Neuron (in vitro differentiated cells): ENCODE results near the gene UGT1A3.
A peak's percentile ranks its signal among the peaks of the same experiment; 100 is the strongest.
"Not testable (repeated sequence)": the region's sequence is repeated elsewhere in the genome, so short reads cannot be mapped to it uniquely, and the experiment has no call there.

Source experiments
- H2AFZ ChIP-seq: one replicate; pipeline ENCODE4 v1.6.1; 2013; ENCODE audit warnings: low read depth, mild to moderate bottlenecking, inconsistent platforms, low read length, moderate library complexity
- H3K27me3 ChIP-seq: one replicate; pipeline ENCODE4 v1.6.1; 2013; ENCODE audit warnings: low read length; ENCODE audit not compliant: insufficient read depth
- H3K36me3 ChIP-seq: one replicate; pipeline ENCODE4 v1.6.1; 2013; ENCODE audit warnings: low read length; ENCODE audit not compliant: insufficient read depth
- H3K4me1 ChIP-seq: one replicate; pipeline ENCODE4 v1.6.1; 2013; ENCODE audit warnings: low read length; ENCODE audit not compliant: insufficient read depth
- H3K4me3 ChIP-seq: 2 replicates; pipeline ENCODE4 v1.5.1; 2013; ENCODE audit warnings: mild to moderate bottlenecking, low read length, moderate library complexity
- H3K9me3 ChIP-seq: one replicate; pipeline ENCODE4 v1.6.1; 2013; ENCODE audit warnings: low read length

The UGT1A3 gene

GRCh38 chr2:233693963-233694362 is 34.9 kb upstream of the UGT1A3 start:
- no peaks in the 10 kb centered on the region for H3K4me1 ChIP-seq
- no peak overlapping the region for H2AFZ ChIP-seq
- H3K9me3 ChIP-seq, result no peaks in the 10 kb centered on the region

DNA sequence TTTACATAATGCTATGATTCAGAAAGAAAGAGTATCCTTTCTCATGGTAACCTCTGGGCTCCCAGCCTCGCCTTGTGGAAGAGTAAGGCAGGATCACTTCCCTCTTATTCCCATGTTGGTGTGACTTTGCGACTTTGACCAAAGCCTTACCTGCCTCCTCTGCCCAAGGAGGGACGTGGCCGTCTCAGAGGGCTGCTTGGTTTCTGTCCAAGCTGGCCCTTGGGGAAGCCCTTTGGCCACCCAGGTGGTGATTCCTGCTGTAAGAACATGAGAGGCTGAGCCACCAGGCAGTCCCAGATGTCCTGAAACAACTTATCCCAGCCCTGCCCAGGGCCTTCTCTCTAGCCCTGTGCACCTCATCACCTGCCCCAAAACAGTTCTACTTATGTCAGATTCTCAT is 30.1 kb upstream of the UGT1A3 start:
- peaks cover 12% of the 10 kb centered on the region for H3K4me1 ChIP-seq
- H3K36me3 ChIP-seq, result no peaks in the 10 kb centered on the region
- H3K9me3 ChIP-seq, result no peaks in the 10 kb centered on the region
- no peaks in the 10 kb centered on the region for H3K27me3 ChIP-seq
- no peak overlapping the region for H3K4me3 ChIP-seq
- no peak overlapping the region for H2AFZ ChIP-seq

More at GRCh38 chr2:233693963-233694362, 34.9 kb upstream of the UGT1A3 start:
- Histone ChIP-seq H3K36me3 (no peaks in the 10 kb centered on the region), H3K27me3 (peaks cover 2% of the 10 kb centered on the region), H3K4me3 (no peak overlapping the region)

DNA sequence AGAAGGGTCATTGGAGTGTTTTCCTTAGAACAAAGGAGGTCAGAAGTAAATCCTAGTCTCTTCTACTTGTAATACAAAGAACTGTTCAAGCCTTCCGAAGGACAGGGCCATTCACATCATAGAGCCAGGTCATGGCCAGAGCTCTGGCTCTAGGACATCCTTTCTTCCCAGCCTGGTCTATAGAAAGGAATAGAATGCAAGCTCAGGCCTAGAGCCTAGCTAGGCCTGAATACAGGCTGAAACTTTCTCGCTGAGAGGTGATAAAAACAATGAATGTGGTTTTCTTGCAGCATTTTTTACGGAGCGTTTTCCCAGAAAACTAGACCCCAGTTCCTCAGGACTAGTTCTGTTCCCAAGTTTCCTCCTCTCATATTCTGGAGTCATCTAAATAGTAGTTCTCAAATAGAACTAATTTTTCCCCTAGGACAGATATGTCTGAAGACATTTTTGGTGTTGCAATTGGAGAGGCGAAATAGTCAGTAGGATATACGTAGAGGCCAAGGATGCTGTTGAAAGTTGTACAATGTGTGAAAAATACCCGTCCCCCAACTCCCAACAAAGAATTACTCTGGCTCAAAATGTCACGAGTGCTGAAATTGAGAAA is 29.3 kb upstream of the UGT1A3 start:
- H3K9me3 ChIP-seq, result no peaks in the 10 kb centered on the region
- peak overlapping the region; percentile 40 for H2AFZ ChIP-seq
- no peak overlapping the region for H3K4me3 ChIP-seq
- no peaks in the 10 kb centered on the region for H3K27me3 ChIP-seq
- no peaks in the 10 kb centered on the region for H3K36me3 ChIP-seq
- H3K4me1 ChIP-seq, result peaks cover 12% of the 10 kb centered on the region

- Histone ChIP-seq H3K4me3 (no peak overlapping the region), H3K36me3 (no peaks in the 10 kb centered on the region), H3K9me3 (no peaks in the 10 kb centered on the region), H2AFZ (peak overlapping the region; percentile 40), H3K27me3 (no peaks in the 10 kb centered on the region), H3K4me1 (peaks cover 12% of the 10 kb centered on the region)
Observed at GRCh38 chr2:233700028-233700635, 28.7 kb upstream of the UGT1A3 start.

- H3K36me3 ChIP-seq, H3K27me3 ChIP-seq, H3K9me3 ChIP-seq, H3K4me3 ChIP-seq, H2AFZ ChIP-seq: not testable (repeated sequence)
- peaks cover 12% of the 10 kb centered on the region for H3K4me1 ChIP-seq
Observed at GRCh38 chr2:233700842-233701241, 28.0 kb upstream of the UGT1A3 start.

- H3K4me1 ChIP-seq, result peaks cover 12% of the 10 kb centered on the region
- H3K36me3 ChIP-seq, result no peaks in the 10 kb centered on the region
- no peaks in the 10 kb centered on the region for H3K9me3 ChIP-seq
- no peaks in the 10 kb centered on the region for H3K27me3 ChIP-seq
- no peak overlapping the region for H3K4me3 ChIP-seq
- no peak overlapping the region for H2AFZ ChIP-seq
Observed at GRCh38 chr2:233702238-233702637, 26.6 kb upstream of the UGT1A3 start.

- H3K4me3 ChIP-seq, result no peak overlapping the region
- no peaks in the 10 kb centered on the region for H3K36me3 ChIP-seq
- no peaks in the 10 kb centered on the region for H3K27me3 ChIP-seq
- no peak overlapping the region for H2AFZ ChIP-seq
- H3K9me3 ChIP-seq, result no peaks in the 10 kb centered on the region
- H3K4me1 ChIP-seq, result no peaks in the 10 kb centered on the region
Observed at GRCh38 chr2:233705911-233706506, 22.8 kb upstream of the UGT1A3 start.

DNA sequence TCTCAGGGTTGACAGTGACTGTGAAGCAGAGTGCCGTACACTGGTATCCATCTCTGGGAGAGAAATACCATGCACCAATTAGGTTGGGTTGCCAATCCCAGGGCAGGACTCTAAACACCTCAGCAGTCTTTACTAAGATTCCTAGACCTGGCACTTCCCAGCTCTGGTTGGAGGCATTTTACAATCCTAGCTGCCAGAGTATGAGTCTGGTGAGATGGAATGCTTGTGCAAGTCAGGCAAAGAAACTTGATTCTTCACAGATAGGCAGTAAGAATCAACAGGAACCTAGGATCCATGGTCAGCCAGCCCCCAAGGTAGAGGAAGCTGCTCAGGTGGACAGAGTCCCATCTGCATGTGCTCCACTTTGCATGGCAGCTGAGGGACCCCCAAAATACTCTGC is 22.1 kb upstream of the UGT1A3 start:
- H3K9me3 ChIP-seq, result no peaks in the 10 kb centered on the region
- no peak overlapping the region for H2AFZ ChIP-seq
- no peaks in the 10 kb centered on the region for H3K36me3 ChIP-seq
- no peak overlapping the region for H3K4me3 ChIP-seq
- H3K4me1 ChIP-seq, result no peaks in the 10 kb centered on the region
- no peaks in the 10 kb centered on the region for H3K27me3 ChIP-seq

DNA sequence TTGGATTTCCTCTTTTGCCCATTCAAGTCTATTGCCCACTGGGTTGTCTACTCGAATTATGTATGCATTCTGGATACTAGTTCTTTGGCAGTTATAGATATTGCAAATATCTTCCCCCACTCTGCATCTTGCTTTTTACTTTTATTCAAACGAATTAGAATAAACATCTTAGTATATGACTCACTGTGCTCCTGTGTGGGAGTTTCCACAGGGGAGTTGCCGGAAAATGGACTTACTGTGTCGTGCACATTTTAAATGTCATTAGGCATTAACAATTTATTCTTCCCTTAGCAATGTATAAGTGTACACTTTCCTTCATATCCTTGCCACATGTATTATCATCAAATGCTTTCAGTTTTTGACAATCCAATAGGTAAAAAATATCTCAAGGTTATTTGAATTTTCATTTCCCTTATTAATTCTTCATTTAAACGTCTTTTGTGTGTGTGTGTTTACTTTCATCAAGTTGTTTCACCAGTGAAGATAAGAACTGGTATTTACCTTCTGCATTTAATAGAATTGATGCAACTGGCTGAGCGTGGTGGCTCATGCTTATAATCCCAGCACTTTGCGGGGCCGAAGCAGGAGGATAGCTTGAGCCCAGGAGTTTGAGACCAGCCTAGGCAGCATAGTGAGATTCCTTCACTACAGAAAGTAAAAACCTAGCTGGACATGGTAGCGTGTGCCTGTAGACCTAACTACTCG is 20.8 kb upstream of the UGT1A3 start:
- no peaks in the 10 kb centered on the region for H3K4me1 ChIP-seq
- H3K36me3 ChIP-seq, result no peaks in the 10 kb centered on the region
- no peaks in the 10 kb centered on the region for H3K9me3 ChIP-seq
- no peak overlapping the region for H2AFZ ChIP-seq
- no peak overlapping the region for H3K4me3 ChIP-seq
- no peaks in the 10 kb centered on the region for H3K27me3 ChIP-seq

DNA sequence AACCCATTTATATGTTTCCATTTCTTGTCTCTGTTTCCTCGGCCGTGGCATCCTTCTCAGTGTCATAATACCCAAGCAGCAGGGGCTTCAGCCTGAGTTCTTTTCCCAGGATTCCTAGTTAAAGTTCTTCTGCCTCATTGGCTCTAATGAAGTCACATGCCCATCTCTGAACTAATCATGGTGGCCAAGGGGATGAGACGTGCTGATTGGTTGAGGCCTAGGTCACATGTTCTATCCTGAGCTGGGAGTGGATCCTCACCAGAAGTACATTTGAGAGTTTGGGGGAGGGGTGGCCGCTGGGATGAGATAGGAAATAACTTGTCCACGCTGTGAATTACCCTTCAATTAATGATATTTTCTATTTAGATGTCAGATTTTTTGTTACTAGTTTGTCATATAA is 19.9 kb upstream of the UGT1A3 start:
- Histone ChIP-seq H2AFZ (no peak overlapping the region), H3K9me3 (no peaks in the 10 kb centered on the region), H3K4me3 (no peak overlapping the region), H3K36me3 (no peaks in the 10 kb centered on the region), H3K27me3 (no peaks in the 10 kb centered on the region), H3K4me1 (no peaks in the 10 kb centered on the region)

DNA sequence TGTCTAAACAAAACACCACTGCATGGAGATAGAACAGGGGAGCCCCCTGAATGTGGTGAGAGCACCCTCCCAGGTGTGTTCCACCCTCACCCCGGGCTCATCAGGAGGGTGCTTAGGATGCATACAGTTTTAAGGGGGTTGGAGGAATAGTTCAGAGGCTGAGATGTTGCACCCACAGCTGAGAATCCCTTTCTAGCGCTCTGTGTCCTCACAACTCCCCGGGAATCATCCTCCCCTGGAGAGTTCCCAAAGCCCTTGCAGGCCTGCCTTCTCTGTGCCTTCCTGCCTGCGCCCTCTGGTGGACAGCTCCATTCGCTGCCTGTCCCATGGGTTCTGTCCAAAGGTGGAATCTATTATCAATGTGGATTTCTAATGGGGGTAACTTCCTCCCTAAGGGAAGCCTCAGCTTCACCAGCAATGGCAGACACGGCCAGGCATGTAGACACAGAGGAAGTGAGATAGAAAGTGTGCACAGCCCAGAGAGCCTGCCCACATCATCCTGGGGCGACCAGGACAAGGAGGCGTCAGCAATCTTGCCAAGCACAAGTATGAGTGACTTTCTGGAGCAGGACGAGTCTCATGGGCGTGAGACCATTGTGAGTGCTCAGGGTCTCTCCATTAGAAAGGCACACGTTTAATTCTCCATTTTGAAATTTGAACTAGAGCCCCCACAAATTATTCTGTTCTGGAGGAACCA is 17.4 kb upstream of the UGT1A3 start:
- H3K27me3 ChIP-seq, result no peaks in the 10 kb centered on the region
- H3K36me3 ChIP-seq, result no peaks in the 10 kb centered on the region
- no peak overlapping the region for H3K4me3 ChIP-seq
- H3K4me1 ChIP-seq, result no peaks in the 10 kb centered on the region
- H2AFZ ChIP-seq, result no peak overlapping the region
- no peaks in the 10 kb centered on the region for H3K9me3 ChIP-seq

GRCh38 chr2:233712611-233713261 is 16.1 kb upstream of the UGT1A3 start, which contains the start of gene UGT1A5:
TSS of gene UGT1A5 (plus strand) at chr2:233712907. CDS start at chr2:233712992, 85 bp downstream.
- Histone ChIP-seq H3K4me3 (no peak within 1 kb of the TSS), H3K36me3 (no peaks in the 10 kb centered on the region), H3K9me3 (no peaks in the 10 kb centered on the region), H3K27me3 (no peaks in the 10 kb centered on the region), H2AFZ (no peak within 1 kb of the TSS), H3K4me1 (peaks cover 5% of the 10 kb centered on the region)
